Fibroblast of lung (primary cell): ENCODE data around the gene TEX19. TPM values are rescaled to one million over a fixed set of nuclear protein-coding genes. Genes with fewer than 3 reads are reported as not detected.

ENCODE experiments used
- DNase-seq, 2 donors: peaks; one replicate each; pipeline versions ENCODE4 v3.0.0 to v3.0.0-alpha.2; 2010; ENCODE audit warnings: low read depth in 2 of 2
- H2AFZ ChIP-seq: 2 replicates; pipeline ENCODE4 v1.5.1; 2012; ENCODE audit warnings: low read length, control low read depth, inconsistent platforms
- H3K27ac ChIP-seq: 2 replicates; pipeline ENCODE4 v1.5.1; 2011; ENCODE audit warnings: low read length, control low read depth; ENCODE audit not compliant: insufficient read depth
- H3K27me3 ChIP-seq: 2 replicates; pipeline ENCODE4 v1.5.1; 2011; ENCODE audit warnings: mild to moderate bottlenecking, low read length; ENCODE audit not compliant: control insufficient read depth, insufficient read depth
- H3K36me3 ChIP-seq: 2 replicates; pipeline ENCODE4 v1.5.1; 2011; ENCODE audit warnings: low read length; ENCODE audit not compliant: control insufficient read depth, insufficient read depth
- H3K4me1 ChIP-seq: 2 replicates; pipeline ENCODE4 v1.5.1; 2011; ENCODE audit warnings: low read length; ENCODE audit not compliant: control insufficient read depth, insufficient read depth; ENCODE audit errors: extremely low read depth
- H3K4me2 ChIP-seq: 2 replicates; pipeline ENCODE4 v1.5.1; 2011; ENCODE audit warnings: low read length, control low read depth; ENCODE audit not compliant: insufficient read depth; ENCODE audit errors: extremely low read depth
- H3K4me3 ChIP-seq, 4 experiments: fragments of 200-600 bp in 1 of 4; sonication (generic) in 1 of 4; replicated peaks in 1 of 4; 2 replicates each; pipeline ENCODE4 v1.5.1; 2011 to 2016; ENCODE audit warnings: low read length in 4 of 4, low read depth in 3 of 4, mild to moderate bottlenecking in 3 of 4, control low read depth in 2 of 4, inconsistent platforms in 1 of 4, mixed read lengths in 1 of 4; ENCODE audit not compliant: insufficient read depth in 1 of 4; ENCODE audit errors: control extremely low read depth in 1 of 4
- H3K79me2 ChIP-seq: 2 replicates; pipeline ENCODE4 v1.5.1; 2012; ENCODE audit warnings: mild to moderate bottlenecking, low read length, inconsistent platforms; ENCODE audit not compliant: control insufficient read depth, insufficient read depth
- H3K9ac ChIP-seq: 2 replicates; pipeline ENCODE4 v1.5.1; 2011; ENCODE audit warnings: mild to moderate bottlenecking, low read length, control low read depth; ENCODE audit not compliant: insufficient read depth
- H3K9me3 ChIP-seq: 2 replicates; pipeline ENCODE4 v1.5.1; 2012; ENCODE audit warnings: low read depth, low read length; ENCODE audit not compliant: control insufficient read depth, insufficient read depth
- H4K20me1 ChIP-seq: 2 replicates; pipeline ENCODE4 v1.5.1; 2011; ENCODE audit warnings: low read length; ENCODE audit not compliant: control insufficient read depth, insufficient read depth; ENCODE audit errors: extremely low read depth
- CTCF ChIP-seq, 2 donors: IDR thresholded peaks in 1 of 2; conservative IDR thresholded peaks in 1 of 2; 1 replicate in 1 of 2; 2 replicates in 1 of 2; pipeline ENCODE4 v1.5.1; 2011 to 2012; ENCODE audit warnings: low read length in 2 of 2, control low read depth in 1 of 2, inconsistent platforms in 1 of 2, low read depth in 1 of 2, mild to moderate bottlenecking in 1 of 2
- EZH2 ChIP-seq: IDR thresholded peaks from 2 replicates; pipeline ENCODE4 v1.5.1; 2012; ENCODE audit warnings: low read length, control low read depth, mild to moderate bottlenecking; ENCODE audit errors: missing control alignments
- polyA plus RNA-seq, 2 donors: library from polyadenylated mRNA; depleted of rRNA in 1 of 2; stranded (reverse) in 1 of 2; unstranded in 1 of 2; fragments of >200 nt; gene quantifications; 2 replicates each; pipeline ENCODE4 v1.2.1, GENCODE V29; 2011 to 2012; ENCODE audit warnings: missing spikeins in 1 of 2
- total RNA-seq: library from RNA; depleted of rRNA; stranded (reverse); fragments of >200 nt; gene quantifications from 2 replicates; pipeline ENCODE4 v1.2.1, GENCODE V29; 2014

TEX19 gene
- total and polyA plus RNA-seq, 2 donors (not counting 1 experiment from before 2014, with no cell fraction given) = 0.05 to 0.17 TPM

DNA sequence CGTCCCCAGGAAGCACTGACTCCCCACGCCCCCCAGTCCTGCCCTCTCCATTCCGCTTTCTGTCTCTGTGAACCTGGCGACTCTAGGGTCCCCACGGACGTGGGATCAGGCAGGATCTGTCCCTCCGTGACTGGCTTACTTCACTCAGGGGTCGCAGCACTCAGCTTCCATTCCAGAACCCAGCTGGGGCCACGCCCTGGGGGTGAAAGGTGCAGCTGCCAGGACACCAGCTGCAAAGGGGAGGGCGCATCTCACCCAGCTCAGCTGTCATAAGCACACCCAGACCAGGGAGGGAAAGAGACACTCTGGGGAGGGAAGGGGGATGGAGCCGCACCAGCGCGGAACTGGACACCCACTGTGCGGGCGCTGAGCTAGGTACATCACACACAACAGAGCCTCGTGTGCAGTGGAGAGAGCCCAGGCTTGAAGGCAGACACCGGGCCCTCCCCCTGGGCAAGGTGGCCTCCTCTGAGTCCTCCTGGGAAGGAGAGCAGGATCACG lies 40.6 kb downstream of the TEX19 start:
- Histone ChIP-seq H3K4me3 (no peak overlapping the region), H3K27me3 (no peaks in the 10 kb centered on the region), H3K79me2 (no peaks in the 10 kb centered on the region), H3K9ac (no peak overlapping the region), H3K9me3 (no peaks in the 10 kb centered on the region), H3K27ac (peak overlapping the region; percentile 28), H3K36me3 (peaks cover 5% of the 10 kb centered on the region), H3K4me1 (peaks cover 20% of the 10 kb centered on the region), H2AFZ (no peak overlapping the region), H4K20me1 (no peaks in the 10 kb centered on the region), H3K4me2 (peak overlapping the region; percentile 48)
- DNase-seq = no peak
- TF ChIP-seq CTCF (conservative IDR thresholded peaks at IDR 0.05 in 1 of 2, IDR thresholded peaks at IDR 0.05 in 1 of 2; ENCODE audit: low read depth in 1 of 2, low read length in 2 of 2) (no peak), EZH2 (no peak)

- no peak overlapping the region for H3K4me2 ChIP-seq
- no peak for TF ChIP-seq EZH2
- TF ChIP-seq CTCF (conservative IDR thresholded peaks at IDR 0.05 in 1 of 2, IDR thresholded peaks at IDR 0.05 in 1 of 2; ENCODE audit: low read depth in 1 of 2, low read length in 2 of 2) = no peak
Measured at GRCh38 chr17:82400206-82400605, 41.2 kb downstream of the TEX19 start.

DNA sequence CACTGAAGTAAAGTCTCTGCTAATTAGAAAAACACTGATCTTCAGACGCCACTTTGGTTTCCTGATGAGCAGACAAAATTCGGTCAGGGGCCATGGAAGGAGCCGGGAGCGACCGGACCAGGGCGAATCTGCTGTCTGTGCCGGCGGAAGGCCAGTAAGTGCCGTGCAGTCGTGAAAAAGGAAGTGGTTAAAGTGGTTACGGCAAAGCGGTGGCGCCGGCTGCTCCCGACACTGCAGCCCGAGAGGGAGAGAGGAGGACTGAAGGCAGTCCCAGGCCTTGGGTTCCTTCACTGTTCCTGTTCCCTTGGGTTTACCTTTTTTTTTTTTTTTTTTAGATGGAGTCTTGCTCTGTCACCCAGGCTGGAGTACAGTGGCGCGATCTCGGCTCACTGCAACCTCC lies 41.8 kb downstream of the TEX19 start:
- Histone ChIP-seq H3K4me1 (peaks cover 20% of the 10 kb centered on the region), H3K27ac (no peak overlapping the region), H4K20me1 (no peaks in the 10 kb centered on the region), H3K36me3 (peaks cover 5% of the 10 kb centered on the region), H3K4me2 (no peak overlapping the region), H3K27me3 (no peaks in the 10 kb centered on the region), H3K4me3 (no peak overlapping the region), H2AFZ (no peak overlapping the region), H3K9me3 (no peaks in the 10 kb centered on the region), H3K9ac (no peak overlapping the region), H3K79me2 (no peaks in the 10 kb centered on the region)
- DNase-seq = no peak
- TF ChIP-seq EZH2 (no peak), CTCF (conservative IDR thresholded peaks at IDR 0.05 in 1 of 2, IDR thresholded peaks at IDR 0.05 in 1 of 2; ENCODE audit: low read depth in 1 of 2, low read length in 2 of 2) (no peak)

More at GRCh38 chr17:82400206-82400605, 41.2 kb downstream of the TEX19 start:
- no peaks in the 10 kb centered on the region for H3K27me3 ChIP-seq
- no peak overlapping the region for H3K4me3 ChIP-seq
- no peak overlapping the region for H2AFZ ChIP-seq
- H3K36me3 ChIP-seq = peaks cover 5% of the 10 kb centered on the region
- H3K4me1 ChIP-seq = peaks cover 20% of the 10 kb centered on the region
- H3K9ac ChIP-seq = no peak overlapping the region
- H4K20me1 ChIP-seq = no peaks in the 10 kb centered on the region
- H3K9me3 ChIP-seq = no peaks in the 10 kb centered on the region
- H3K79me2 ChIP-seq = no peaks in the 10 kb centered on the region
- peak in 1 of 2 donors; percentile 72 for DNase-seq
- H3K27ac ChIP-seq = no peak overlapping the region
